Measurements from ENCODE around the gene SMTNL1.

The SMTNL1 gene

DNA sequence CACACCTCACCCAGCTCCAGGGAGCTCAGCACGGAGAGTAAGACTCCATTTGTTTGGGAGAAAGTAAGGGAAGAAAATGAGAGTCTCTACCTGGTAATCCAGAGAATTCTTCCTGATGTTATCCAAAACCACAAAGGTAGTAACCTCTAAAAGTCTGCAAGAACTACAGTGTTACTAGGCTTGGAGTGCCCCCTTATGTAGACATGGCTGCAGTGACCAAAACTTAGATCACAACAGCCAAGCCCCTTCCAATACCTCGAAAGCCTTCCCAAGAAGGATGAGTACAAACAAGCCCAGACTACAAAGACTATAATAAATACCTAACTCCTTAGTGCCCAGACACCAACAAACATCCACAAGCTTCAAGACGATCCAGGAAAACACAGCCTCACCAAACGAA, 25.2 kb downstream of the SMTNL1 start:
- H3K9ac ChIP-seq (ENCODE audit: low read length in 5 of 5), result no peak overlapping the region
- H3K36me3 ChIP-seq (ENCODE audit: control insufficient read depth in 5 of 5, insufficient read depth in 5 of 5, low read length in 5 of 5), result peaks cover 3 to 20% (median 18%) of the 10 kb centered on the region in 5 donors
- H3K4me1 ChIP-seq (ENCODE audit: control insufficient read depth in 5 of 5, insufficient read depth in 5 of 5, low read length in 5 of 5), result peaks cover 0 to 34% (median 21%) of the 10 kb centered on the region in 5 donors
- no peaks in the 10 kb centered on the region for H3K9me3 ChIP-seq (ENCODE audit: control insufficient read depth in 5 of 5, low read length in 5 of 5)
- H3K27me3 ChIP-seq (ENCODE audit: control insufficient read depth in 5 of 5, insufficient read depth in 4 of 5, low read length in 5 of 5), result no peaks in the 10 kb centered on the region
- no peak overlapping the region for H3K27ac ChIP-seq (ENCODE audit: low read depth, low read length)
- no peak overlapping the region for H3K4me3 ChIP-seq (ENCODE audit: low read depth in 1 of 5, low read length in 5 of 5)

DNA sequence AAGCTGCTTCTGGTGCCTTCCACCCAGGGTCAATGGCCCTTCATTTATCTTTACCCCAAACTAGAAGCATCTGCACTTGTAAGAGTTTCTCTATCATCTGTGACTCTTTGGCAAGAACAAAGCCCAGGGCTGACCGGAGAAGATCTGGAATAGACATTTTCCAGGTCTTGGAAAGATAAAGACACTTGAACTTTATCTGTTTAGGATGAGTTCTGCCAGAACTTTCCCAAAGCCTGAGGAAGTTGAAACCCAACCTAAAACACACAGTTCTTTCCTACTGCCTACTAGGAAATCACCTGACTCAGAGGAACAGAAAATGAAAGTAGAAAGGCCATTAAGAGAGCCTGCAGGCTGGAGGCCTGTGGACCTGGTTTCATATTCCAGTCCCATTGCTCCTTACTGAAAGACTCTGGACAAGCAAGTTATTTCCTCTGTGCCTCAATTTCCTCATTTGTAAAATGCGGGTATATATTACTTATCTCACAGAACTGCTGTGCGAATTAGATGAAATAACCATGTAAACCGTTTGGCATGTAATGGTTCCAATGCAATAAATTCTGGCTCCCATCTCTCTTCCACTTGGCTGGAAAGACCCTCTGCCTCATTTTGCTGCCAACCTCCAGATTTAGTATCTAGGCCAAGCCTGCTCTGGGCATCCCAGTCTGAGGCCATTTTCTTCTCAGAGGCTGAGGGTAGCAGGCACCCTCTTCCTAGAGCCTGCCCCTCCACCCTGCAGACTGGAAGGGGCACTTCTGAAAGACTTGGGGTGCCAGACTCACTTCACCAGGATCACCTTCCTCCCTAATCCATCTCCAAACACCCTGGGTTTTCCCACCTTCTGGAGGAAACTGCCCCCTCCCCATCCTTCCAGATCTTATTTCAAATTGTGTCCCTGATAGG, 28.9 kb downstream of the SMTNL1 start:
- H3K4me3 ChIP-seq (ENCODE audit: low read depth in 1 of 5, low read length in 5 of 5), result peak overlapping the region; percentile 33 to 96 (median 90)
- no peaks in the 10 kb centered on the region for H3K9me3 ChIP-seq (ENCODE audit: control insufficient read depth in 5 of 5, low read length in 5 of 5)
- H3K9ac ChIP-seq (ENCODE audit: low read length in 5 of 5), result peak overlapping the region in 4 of 5 donors; percentile 40 to 93 (median 82)
- H3K27ac ChIP-seq (ENCODE audit: low read depth, low read length), result peak overlapping the region; percentile 79
- no peaks in the 10 kb centered on the region for H3K27me3 ChIP-seq (ENCODE audit: control insufficient read depth in 5 of 5, insufficient read depth in 4 of 5, low read length in 5 of 5)
- H3K4me1 ChIP-seq (ENCODE audit: control insufficient read depth in 5 of 5, insufficient read depth in 5 of 5, low read length in 5 of 5), result peaks cover 0 to 49% (median 35%) of the 10 kb centered on the region in 5 donors
- no peaks in the 10 kb centered on the region for H3K36me3 ChIP-seq (ENCODE audit: control insufficient read depth in 5 of 5, insufficient read depth in 5 of 5, low read length in 5 of 5)

DNA sequence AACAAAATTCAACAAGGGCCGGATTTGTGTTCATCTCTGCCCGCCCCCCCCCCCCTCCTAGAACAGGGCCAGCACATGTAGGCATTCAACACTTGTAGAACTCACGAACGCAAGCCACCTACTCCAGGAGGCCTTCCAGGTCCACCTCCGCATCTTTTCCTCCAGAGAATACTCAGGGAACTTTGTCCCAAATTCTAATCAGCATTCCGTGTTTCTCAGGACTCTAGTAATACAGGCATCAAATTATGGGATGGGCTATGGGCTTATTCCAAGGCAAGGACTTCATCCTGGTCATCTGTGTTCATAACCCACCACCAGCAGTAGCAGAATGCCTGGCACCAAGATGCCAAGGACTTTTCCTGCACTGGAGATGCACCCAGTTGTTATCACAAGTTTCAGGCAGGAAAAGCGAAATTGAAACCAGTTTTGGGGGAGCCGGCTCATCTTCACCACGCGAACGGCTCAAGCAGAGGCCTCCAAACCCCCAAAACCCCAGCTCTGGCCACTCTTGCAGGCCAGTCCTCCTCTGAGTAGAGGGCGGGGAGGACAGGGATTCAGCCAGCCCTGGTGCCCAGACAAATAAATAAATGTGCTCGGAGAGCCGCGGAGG, 29.6 kb downstream of the SMTNL1 start:
- no peaks in the 10 kb centered on the region for H3K9me3 ChIP-seq (ENCODE audit: control insufficient read depth in 5 of 5, low read length in 5 of 5)

DNA sequence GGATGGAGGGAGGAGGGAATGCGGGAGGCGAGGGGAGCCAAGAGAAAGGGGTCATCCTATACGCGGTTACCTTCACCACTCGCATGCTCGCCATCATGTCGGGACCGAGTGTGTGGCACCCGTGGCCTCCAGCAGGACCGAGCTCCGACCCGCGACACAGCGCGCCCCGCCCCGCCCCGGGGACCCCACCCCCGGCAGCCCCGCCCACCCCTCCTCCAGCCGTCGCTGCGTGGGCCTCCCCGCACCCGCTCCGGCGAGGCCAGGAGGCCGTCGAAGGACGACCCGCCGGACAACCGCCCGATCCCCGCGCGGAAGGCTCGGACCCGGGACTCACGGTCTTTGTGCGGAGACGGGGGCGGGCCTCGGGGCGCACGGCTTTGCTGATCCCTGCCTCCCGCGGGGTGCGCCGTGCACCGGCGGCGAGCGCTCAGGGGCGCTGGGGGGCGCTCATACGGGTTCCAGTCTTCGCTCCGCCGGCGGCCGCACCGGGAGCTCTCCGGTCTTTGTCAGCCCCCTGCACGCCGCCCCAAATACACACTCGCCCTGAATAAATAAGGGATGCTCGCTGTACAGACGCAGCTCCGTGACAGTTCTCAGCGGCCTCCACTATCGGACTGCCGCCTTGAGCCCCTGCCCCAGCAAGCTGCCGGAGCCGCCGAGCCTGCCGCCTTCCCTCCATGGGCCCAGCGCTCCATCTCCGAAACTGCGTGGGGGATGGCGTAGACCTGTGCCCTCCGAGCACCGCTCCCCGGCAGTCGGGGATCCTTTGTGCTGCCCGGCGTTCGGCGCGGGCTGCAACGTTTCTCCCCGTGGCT, 30.3 kb downstream of the SMTNL1 start, which contains the start of gene UBE2L6:
UBE2L6 (minus strand) TSS at position 158 of the 815 bp plus-strand sequence; CDS start at position 97, 61 bp downstream.
- no peaks in the 10 kb centered on the region for H3K36me3 ChIP-seq (ENCODE audit: control insufficient read depth in 5 of 5, insufficient read depth in 5 of 5, low read length in 5 of 5)
- peak within 1 kb of the TSS; percentile 79 for H3K27ac ChIP-seq (ENCODE audit: low read depth, low read length)
- peak within 1 kb of the TSS; percentile 72 to 93 (median 81) for H3K9ac ChIP-seq (ENCODE audit: low read length in 5 of 5)
- peaks cover 0 to 40% (median 25%) of the 10 kb centered on the region in 5 donors for H3K4me1 ChIP-seq (ENCODE audit: control insufficient read depth in 5 of 5, insufficient read depth in 5 of 5, low read length in 5 of 5)
- H3K27me3 ChIP-seq (ENCODE audit: control insufficient read depth in 5 of 5, insufficient read depth in 4 of 5, low read length in 5 of 5), result no peaks in the 10 kb centered on the region
- H3K9me3 ChIP-seq (ENCODE audit: control insufficient read depth in 5 of 5, low read length in 5 of 5), result no peaks in the 10 kb centered on the region
- H3K4me3 ChIP-seq (ENCODE audit: low read depth in 1 of 5, low read length in 5 of 5), result peak within 1 kb of the TSS; percentile 84 to 96 (median 90)

More for the DNA sequence above, 29.6 kb downstream of the SMTNL1 start:
- peaks cover 0 to 42% (median 28%) of the 10 kb centered on the region in 5 donors for H3K4me1 ChIP-seq (ENCODE audit: control insufficient read depth in 5 of 5, insufficient read depth in 5 of 5, low read length in 5 of 5)
- H3K27me3 ChIP-seq (ENCODE audit: control insufficient read depth in 5 of 5, insufficient read depth in 4 of 5, low read length in 5 of 5), result no peaks in the 10 kb centered on the region
- H3K27ac ChIP-seq (ENCODE audit: low read depth, low read length), result peak overlapping the region; percentile 79
- peak overlapping the region; percentile 72 to 93 (median 77) for H3K9ac ChIP-seq (ENCODE audit: low read length in 5 of 5)
- H3K4me3 ChIP-seq (ENCODE audit: low read depth in 1 of 5, low read length in 5 of 5), result peak overlapping the region; percentile 84 to 96 (median 90)
- H3K36me3 ChIP-seq (ENCODE audit: control insufficient read depth in 5 of 5, insufficient read depth in 5 of 5, low read length in 5 of 5), result no peaks in the 10 kb centered on the region

DNA sequence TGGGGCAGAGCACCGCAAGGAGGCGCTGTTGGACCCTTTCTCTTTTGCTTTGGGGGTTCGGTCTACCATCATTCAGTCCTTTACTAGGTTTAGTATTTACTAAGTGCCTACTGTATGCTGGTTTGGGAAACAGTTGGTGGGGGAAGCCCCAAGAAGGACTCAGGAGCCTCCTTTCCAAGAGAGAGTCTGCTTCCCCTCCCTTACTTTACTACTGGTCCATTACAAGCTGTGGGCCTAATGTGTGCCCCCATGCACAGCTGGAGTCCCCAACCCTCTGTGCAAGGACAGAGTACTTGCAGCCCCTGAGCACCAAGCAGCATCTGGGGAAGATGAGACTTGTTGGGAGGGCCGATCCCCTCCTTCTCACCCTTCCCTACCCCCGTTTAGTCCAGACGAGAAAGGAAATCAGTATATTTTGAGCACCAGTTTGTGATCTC, 31.0 kb downstream of the SMTNL1 start:
- peaks cover 0 to 40% (median 25%) of the 10 kb centered on the region in 5 donors for H3K4me1 ChIP-seq (ENCODE audit: control insufficient read depth in 5 of 5, insufficient read depth in 5 of 5, low read length in 5 of 5)
- no peaks in the 10 kb centered on the region for H3K27me3 ChIP-seq (ENCODE audit: control insufficient read depth in 5 of 5, insufficient read depth in 4 of 5, low read length in 5 of 5)
- H3K36me3 ChIP-seq (ENCODE audit: control insufficient read depth in 5 of 5, insufficient read depth in 5 of 5, low read length in 5 of 5), result no peaks in the 10 kb centered on the region
- peak overlapping the region in 4 of 5 donors; percentile 70 to 85 (median 77) for H3K9ac ChIP-seq (ENCODE audit: low read length in 5 of 5)
- H3K9me3 ChIP-seq (ENCODE audit: control insufficient read depth in 5 of 5, low read length in 5 of 5), result no peaks in the 10 kb centered on the region
- H3K27ac ChIP-seq (ENCODE audit: low read depth, low read length), result peak overlapping the region; percentile 72
- peak overlapping the region; percentile 45 to 96 (median 89) for H3K4me3 ChIP-seq (ENCODE audit: low read depth in 1 of 5, low read length in 5 of 5)

DNA sequence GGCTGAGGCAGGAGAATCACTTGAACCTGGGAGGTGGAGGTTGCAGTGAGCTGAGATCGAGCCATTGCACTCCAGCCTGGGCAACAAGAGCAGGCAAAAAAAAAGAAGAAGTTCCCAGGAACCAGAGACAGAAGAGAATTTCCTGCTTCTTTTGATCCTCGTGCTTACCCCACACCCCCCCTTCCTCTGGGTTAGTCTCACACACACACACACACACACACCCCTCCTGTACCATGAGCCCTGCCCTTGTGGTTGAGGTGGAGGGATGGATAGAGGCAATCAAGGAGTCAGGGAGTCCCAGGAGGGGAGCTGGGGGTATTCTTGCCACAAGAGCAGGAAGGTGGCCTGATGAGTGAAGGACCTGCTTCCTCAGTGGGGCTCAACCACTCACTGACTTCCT, 34.2 kb downstream of the SMTNL1 start:
- Histone ChIP-seq H3K4me1 (ENCODE audit: control insufficient read depth in 5 of 5, insufficient read depth in 5 of 5, low read length in 5 of 5) (peaks cover 0 to 26% (median 11%) of the 10 kb centered on the region in 5 donors), H3K27me3 (ENCODE audit: control insufficient read depth in 5 of 5, insufficient read depth in 4 of 5, low read length in 5 of 5) (no peaks in the 10 kb centered on the region), H3K27ac (ENCODE audit: low read depth, low read length) (no peak overlapping the region), H3K4me3 (ENCODE audit: low read depth in 1 of 5, low read length in 5 of 5) (no peak overlapping the region), H3K9me3 (ENCODE audit: control insufficient read depth in 5 of 5, low read length in 5 of 5) (no peaks in the 10 kb centered on the region), H3K9ac (ENCODE audit: low read length in 5 of 5) (no peak overlapping the region), H3K36me3 (ENCODE audit: control insufficient read depth in 5 of 5, insufficient read depth in 5 of 5, low read length in 5 of 5) (no peaks in the 10 kb centered on the region)

DNA sequence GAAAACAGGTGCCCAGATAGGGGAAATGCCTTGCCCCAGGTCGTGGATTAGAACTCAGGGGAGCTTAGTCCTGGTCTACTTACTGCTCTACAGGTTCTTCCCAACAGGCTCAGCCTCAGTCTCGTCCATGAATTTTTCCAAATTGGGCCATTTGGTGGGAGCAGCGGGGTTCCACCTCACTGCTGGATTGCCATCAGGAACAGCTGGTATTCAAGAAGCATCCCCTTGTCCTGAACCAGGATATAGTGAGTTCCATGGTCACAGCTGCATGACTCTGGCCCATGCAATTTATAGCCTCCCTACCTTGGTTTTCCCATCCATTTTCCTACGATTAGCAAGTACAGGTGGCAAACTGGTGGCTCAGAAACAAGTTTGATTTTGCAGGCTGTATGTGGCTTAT, 36.7 kb downstream of the SMTNL1 start:
- H3K9me3 ChIP-seq (ENCODE audit: control insufficient read depth in 5 of 5, low read length in 5 of 5), result no peaks in the 10 kb centered on the region
- no peaks in the 10 kb centered on the region for H3K36me3 ChIP-seq (ENCODE audit: control insufficient read depth in 5 of 5, insufficient read depth in 5 of 5, low read length in 5 of 5)
- H3K27ac ChIP-seq (ENCODE audit: low read depth, low read length), result no peak overlapping the region
- no peaks in the 10 kb centered on the region for H3K27me3 ChIP-seq (ENCODE audit: control insufficient read depth in 5 of 5, insufficient read depth in 4 of 5, low read length in 5 of 5)
- H3K4me3 ChIP-seq (ENCODE audit: low read depth in 1 of 5, low read length in 5 of 5), result no peak overlapping the region
- peaks cover 0 to 7% (median 2%) of the 10 kb centered on the region in 5 donors for H3K4me1 ChIP-seq (ENCODE audit: control insufficient read depth in 5 of 5, insufficient read depth in 5 of 5, low read length in 5 of 5)
- no peak overlapping the region for H3K9ac ChIP-seq (ENCODE audit: low read length in 5 of 5)

DNA sequence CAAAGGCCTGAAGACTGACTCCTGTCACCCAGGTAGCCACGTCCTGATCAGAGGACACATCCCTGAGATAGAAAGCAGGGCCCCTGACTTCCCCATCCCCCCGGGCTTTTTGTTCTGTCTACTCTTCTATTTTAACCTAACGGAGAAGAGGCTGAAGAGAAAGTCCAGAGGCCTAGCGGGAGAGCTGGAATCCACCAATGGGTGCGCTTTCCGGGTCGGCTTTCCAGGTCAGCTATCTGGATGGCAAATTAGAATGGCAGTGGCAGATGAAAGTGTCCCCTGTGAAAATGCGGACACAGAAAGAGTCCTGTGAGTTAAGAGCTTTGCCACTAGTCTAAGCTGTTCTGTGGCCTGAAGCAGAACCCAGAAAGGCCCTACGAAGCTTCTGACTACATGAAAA, 46.9 kb downstream of the SMTNL1 start:
- Histone ChIP-seq H3K9ac (ENCODE audit: low read length in 5 of 5) (no peak overlapping the region), H3K4me3 (ENCODE audit: low read depth in 1 of 5, low read length in 5 of 5) (no peak overlapping the region), H3K9me3 (ENCODE audit: control insufficient read depth in 5 of 5, low read length in 5 of 5) (no peaks in the 10 kb centered on the region), H3K36me3 (ENCODE audit: control insufficient read depth in 5 of 5, insufficient read depth in 5 of 5, low read length in 5 of 5) (no peaks in the 10 kb centered on the region), H3K4me1 (ENCODE audit: control insufficient read depth in 5 of 5, insufficient read depth in 5 of 5, low read length in 5 of 5) (no peaks in the 10 kb centered on the region), H3K27ac (ENCODE audit: low read depth, low read length) (no peak overlapping the region), H3K27me3 (ENCODE audit: control insufficient read depth in 5 of 5, insufficient read depth in 4 of 5, low read length in 5 of 5) (peaks cover 0 to 2% (median 0%) of the 10 kb centered on the region in 5 donors)

DNA sequence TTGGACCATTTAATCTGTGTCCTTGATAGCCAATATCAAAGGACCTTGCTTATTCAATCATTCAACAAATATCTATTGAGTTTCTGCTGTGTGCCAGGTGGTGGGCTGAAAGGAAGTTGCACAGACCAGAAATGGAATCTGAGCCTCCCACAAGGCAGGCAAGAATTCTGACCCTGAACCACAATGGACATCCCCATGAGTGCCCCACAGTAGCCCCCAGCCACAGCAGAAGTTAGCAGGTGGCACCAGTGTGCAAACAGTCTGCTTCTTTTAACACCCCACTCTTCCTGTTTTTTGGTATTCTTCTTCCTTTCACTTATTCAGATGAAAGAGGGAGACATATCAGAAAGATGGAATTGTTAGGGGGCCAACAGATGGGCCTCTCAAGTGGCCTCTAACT, 47.9 kb downstream of the SMTNL1 start:
- Histone ChIP-seq H3K36me3 (ENCODE audit: control insufficient read depth in 5 of 5, insufficient read depth in 5 of 5, low read length in 5 of 5) (no peaks in the 10 kb centered on the region), H3K4me3 (ENCODE audit: low read depth in 1 of 5, low read length in 5 of 5) (no peak overlapping the region), H3K4me1 (ENCODE audit: control insufficient read depth in 5 of 5, insufficient read depth in 5 of 5, low read length in 5 of 5) (no peaks in the 10 kb centered on the region), H3K9ac (ENCODE audit: low read length in 5 of 5) (peak overlapping the region in 1 of 5 donors; percentile 30), H3K9me3 (ENCODE audit: control insufficient read depth in 5 of 5, low read length in 5 of 5) (no peaks in the 10 kb centered on the region), H3K27me3 (ENCODE audit: control insufficient read depth in 5 of 5, insufficient read depth in 4 of 5, low read length in 5 of 5) (peaks cover 0 to 2% (median 0%) of the 10 kb centered on the region in 5 donors), H3K27ac (ENCODE audit: low read depth, low read length) (no peak overlapping the region)
